Measurements from ENCODE around the gene INPP5K.

INPP5K gene

DNA sequence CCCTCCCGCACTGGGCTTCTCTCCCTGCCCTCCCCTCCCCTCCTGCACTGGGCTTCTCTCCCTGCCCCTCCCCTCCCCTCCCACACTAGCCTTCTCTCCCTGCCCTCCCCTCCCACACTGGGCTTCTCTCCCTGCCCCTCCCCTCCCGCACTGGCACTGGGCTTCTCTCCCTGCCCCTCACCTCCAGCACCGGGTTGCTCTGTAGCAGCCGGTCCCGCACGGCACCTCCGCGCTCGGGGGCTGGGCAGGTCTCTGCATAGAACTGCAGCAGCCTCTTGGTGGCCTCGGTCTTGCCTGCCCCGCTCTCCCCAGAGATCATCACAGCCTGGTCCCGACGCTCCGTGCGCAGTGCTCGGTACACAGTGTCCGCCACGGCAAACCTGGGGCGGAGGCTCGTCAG, 33.7 kb downstream of the INPP5K start:
- POLR2A ChIA-PET = no interaction called here
- no peak for DNase-seq (ENCODE audit: extremely low spot score)
- CTCF ChIA-PET = no interaction called here
- TF ChIP-seq, protein P1, sequence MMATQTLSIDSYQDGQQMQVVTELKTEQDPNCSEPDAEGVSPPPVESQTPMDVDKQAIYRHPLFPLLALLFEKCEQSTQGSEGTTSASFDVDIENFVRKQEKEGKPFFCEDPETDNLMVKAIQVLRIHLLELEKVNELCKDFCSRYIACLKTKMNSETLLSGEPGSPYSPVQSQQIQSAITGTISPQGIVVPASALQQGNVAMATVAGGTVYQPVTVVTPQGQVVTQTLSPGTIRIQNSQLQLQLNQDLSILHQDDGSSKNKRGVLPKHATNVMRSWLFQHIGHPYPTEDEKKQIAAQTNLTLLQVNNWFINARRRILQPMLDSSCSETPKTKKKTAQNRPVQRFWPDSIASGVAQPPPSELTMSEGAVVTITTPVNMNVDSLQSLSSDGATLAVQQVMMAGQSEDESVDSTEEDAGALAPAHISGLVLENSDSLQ (IDR thresholded peaks at IDR 0.05) = no peak
- TF ChIP-seq TARDBP (IDR thresholded peaks at IDR 0.05) = no peak

- ChIA-PET POLR2A (no interaction called here), CTCF (no interaction called here)
- TF ChIP-seq, protein P1 (IDR thresholded peaks at IDR 0.05) = no peak
- TF ChIP-seq LEF1 (IDR thresholded peaks at IDR 0.05; ENCODE audit: borderline replicate concordance) (no peak), HDGF (IDR thresholded peaks at IDR 0.05; ENCODE audit: borderline replicate concordance) (no peak), FOXK2 (IDR thresholded peaks at IDR 0.05) (no peak), ZNF384 (IDR thresholded peaks at IDR 0.05) (no peak), FOXA1 (IDR thresholded peaks at IDR 0.05) (no peak), TARDBP (IDR thresholded peaks at IDR 0.05) (no peak), SUZ12 (IDR thresholded peaks at IDR 0.05) (no peak), BHLHE40 (IDR thresholded peaks at IDR 0.05; ENCODE audit: borderline replicate concordance) (no peak), ARNT (IDR thresholded peaks at IDR 0.05) (no peak), SP1 (IDR thresholded peaks at IDR 0.05) (no peak), NFRKB (IDR thresholded peaks at IDR 0.05) (no peak)
Observed at GRCh38 chr17:1481736-1482135, 34.7 kb downstream of the INPP5K start.

DNA sequence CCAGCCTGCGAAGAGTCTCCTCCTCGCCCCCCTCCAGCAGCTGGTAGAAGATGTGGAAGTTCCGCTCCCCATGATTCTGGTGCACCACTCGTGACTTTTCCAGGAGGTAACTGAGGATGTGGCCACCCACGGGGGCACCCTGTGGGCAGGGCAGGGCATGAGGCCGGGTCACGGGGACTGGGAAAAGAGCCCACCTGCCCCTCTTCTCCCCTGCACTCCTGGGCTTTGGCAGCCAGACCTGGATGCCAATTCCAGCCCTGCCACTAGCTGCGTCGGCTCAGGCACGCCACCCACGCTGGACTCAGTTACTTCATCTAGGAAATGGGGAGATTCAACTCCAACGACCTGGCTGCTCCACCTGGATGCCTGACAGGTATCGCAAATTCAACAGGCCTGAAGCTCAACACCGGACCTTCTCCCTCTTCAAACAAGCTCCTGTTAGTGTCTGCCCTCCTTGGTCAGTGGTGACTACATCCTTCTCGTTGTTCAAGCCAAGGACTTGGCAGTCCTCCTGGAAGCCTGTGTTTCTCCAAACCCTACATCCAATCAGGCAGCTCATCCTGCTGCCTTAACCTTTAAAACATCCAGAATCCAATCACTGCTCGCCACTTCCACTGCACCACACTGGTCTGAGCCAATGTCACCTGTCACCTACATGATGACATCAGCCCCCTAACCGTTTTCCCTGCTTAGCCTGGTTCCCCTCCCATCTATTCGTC, 35.5 kb downstream of the INPP5K start:
- ChIA-PET CTCF (no interaction called here), POLR2A (no interaction called here)
- no peak for DNase-seq (ENCODE audit: extremely low spot score)
- TF ChIP-seq HDGF (IDR thresholded peaks at IDR 0.05; ENCODE audit: borderline replicate concordance) = no peak
- TF ChIP-seq ARNT (IDR thresholded peaks at IDR 0.05) = no peak

More at GRCh38 chr17:1481736-1482135, 34.7 kb downstream of the INPP5K start:
- no peak for DNase-seq (ENCODE audit: extremely low spot score)

DNA sequence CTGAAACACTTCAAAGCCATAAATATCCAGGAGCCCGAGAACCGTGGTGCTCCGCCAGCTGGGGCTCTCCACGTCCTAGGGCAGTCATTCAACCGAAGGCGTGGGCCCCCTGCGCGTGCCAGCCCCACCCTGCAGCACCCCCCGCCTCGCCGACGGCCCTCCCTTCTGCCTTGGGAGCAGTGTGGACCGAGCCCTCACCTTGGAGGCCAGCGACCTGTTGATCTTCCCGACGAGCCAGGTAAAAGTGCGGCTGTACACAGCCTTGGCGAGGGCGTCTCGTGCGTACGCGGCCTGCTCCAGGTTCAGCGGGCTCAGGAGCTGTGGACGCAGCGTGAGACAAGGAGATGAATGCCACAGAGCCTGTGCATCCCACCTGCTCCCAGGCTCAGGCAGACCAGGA, 38.0 kb downstream of the INPP5K start:
- ChIA-PET CTCF (no interaction called here), POLR2A (no interaction called here)
- no peak for TF ChIP-seq BHLHE40 (IDR thresholded peaks at IDR 0.05; ENCODE audit: borderline replicate concordance)
- TF ChIP-seq FOXA1 (IDR thresholded peaks at IDR 0.05) = no peak
- TF ChIP-seq ARNT (IDR thresholded peaks at IDR 0.05) = no peak
- TF ChIP-seq HDGF (IDR thresholded peaks at IDR 0.05; ENCODE audit: borderline replicate concordance) = no peak
- no peak for TF ChIP-seq SP1 (IDR thresholded peaks at IDR 0.05)
- TF ChIP-seq FOXK2 (IDR thresholded peaks at IDR 0.05) = no peak
- no peak for TF ChIP-seq SUZ12 (IDR thresholded peaks at IDR 0.05)
- TF ChIP-seq CTBP1 (IDR thresholded peaks at IDR 0.05; ENCODE audit: borderline replicate concordance) = no peak
- TF ChIP-seq ZNF384 (IDR thresholded peaks at IDR 0.05) = no peak
- TF ChIP-seq, protein P1 (IDR thresholded peaks at IDR 0.05) = no peak
- no peak for TF ChIP-seq LEF1 (IDR thresholded peaks at IDR 0.05; ENCODE audit: borderline replicate concordance)
- no peak for TF ChIP-seq L3MBTL2 (conservative IDR thresholded peaks at IDR 0.05)
- DNase-seq (ENCODE audit: extremely low spot score) = no peak

DNA sequence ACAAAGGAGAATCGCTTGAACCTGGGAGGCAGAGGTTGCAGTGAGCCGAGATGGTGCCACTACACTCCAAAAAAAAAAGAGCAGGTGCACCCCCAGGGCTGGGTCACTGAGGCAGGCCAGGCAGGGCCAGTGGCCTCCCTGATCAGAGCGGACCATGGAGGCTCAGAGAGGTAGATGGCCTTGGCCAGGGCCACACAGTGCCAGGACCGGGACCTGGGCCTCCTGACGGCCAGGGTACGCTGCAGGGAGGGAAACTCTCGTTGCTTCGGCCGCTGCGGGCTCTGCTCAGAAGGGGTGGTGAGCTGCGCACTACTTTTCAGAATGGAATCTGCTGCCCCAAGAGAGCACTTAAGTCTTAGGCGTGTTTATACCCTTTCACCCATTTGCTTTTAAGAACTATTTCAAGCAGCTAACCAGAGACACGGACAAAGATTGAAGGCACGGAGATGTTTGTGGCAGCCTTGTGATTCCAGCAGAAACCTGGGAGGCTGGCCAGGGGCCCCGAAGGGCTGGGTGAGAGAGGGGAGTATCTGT, 41.0 kb downstream of the INPP5K start:
- POLR2A ChIA-PET = interaction anchor here (0.8 to 1.2 kb wide), 2 partner anchors 12 to 41 kb away, joined by 3 read pairs; partner anchors contain the start of gene INPP5K
- TF ChIP-seq CTBP1 (IDR thresholded peaks at IDR 0.05; ENCODE audit: borderline replicate concordance) (no peak), ARNT (IDR thresholded peaks at IDR 0.05) (no peak), TARDBP (IDR thresholded peaks at IDR 0.05) (no peak), BHLHE40 (IDR thresholded peaks at IDR 0.05; ENCODE audit: borderline replicate concordance) (no peak), FOXA1 (IDR thresholded peaks at IDR 0.05) (no peak)
- TF ChIP-seq, protein P1 (IDR thresholded peaks at IDR 0.05) = no peak
- CTCF ChIA-PET = no interaction called here
- DNase-seq (ENCODE audit: extremely low spot score) = no peak

DNA sequence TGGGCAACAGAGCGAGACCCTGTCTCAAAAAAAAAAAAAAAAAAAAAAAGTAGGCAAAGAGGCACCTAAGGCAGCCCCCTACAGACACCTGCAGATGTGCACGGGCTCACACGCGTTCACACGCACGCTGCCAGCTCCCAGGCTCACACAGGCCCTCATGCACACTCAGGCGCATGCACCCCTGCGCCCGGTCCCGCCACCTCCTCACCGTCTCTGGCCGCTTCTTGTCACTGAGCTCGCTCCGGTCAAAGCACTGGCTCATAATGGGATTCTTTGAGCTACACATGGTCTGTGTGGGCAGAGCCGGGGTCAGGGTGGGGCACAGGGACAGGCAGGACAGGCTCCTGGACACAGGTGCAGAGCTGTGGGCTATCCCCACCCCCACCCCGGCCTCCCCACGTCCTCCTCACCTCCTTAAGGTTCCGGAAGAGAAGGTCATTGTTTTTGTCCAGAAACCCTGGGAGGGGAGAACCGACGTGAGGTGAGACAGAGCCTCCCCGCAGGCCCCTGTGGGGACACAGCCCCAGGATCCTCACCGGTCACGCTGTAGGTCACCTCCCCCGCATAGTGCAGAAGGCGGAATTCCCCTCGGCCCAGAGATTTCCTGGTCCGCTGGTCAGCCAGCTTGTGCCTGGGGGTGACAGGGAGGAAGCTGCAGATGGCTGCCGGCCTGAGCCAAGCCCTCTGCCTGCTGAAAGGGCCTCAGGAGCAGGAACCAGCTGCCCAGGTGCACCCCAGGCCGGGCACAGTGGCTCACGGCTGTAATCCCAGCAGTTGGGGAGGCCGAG, 41.8 kb downstream of the INPP5K start:
- no peak for DNase-seq (ENCODE audit: extremely low spot score)
- POLR2A ChIA-PET = interaction anchor here (0.8 to 1.2 kb wide), 2 partner anchors 11 to 42 kb away, joined by 3 read pairs; partner anchors contain the start of gene INPP5K
- CTCF ChIA-PET = no interaction called here
- TF ChIP-seq CTBP1 (IDR thresholded peaks at IDR 0.05; ENCODE audit: borderline replicate concordance) = no peak
- TF ChIP-seq NFRKB (IDR thresholded peaks at IDR 0.05) = no peak
- no peak for TF ChIP-seq SP1 (IDR thresholded peaks at IDR 0.05)
- no peak for TF ChIP-seq BHLHE40 (IDR thresholded peaks at IDR 0.05; ENCODE audit: borderline replicate concordance)
- TF ChIP-seq L3MBTL2 (conservative IDR thresholded peaks at IDR 0.05) = no peak
- TF ChIP-seq, protein P1 (IDR thresholded peaks at IDR 0.05) = no peak
- TF ChIP-seq FOXK2 (IDR thresholded peaks at IDR 0.05) = no peak
- no peak for TF ChIP-seq HDGF (IDR thresholded peaks at IDR 0.05; ENCODE audit: borderline replicate concordance)

Measured in HEK293T (cell line).